K562 (cell line): ENCODE data around the gene ZBTB24. TPM values are rescaled to one million over a fixed set of nuclear protein-coding genes. Genes with fewer than 3 reads are reported as not detected.

Experiments
- ETV5 ChIP-seq: sonication (generic); formaldehyde crosslinking; IDR thresholded peaks from 2 replicates; pipeline ENCODE4 v1.4.0; 2020; ENCODE audit warnings: low read depth, mild to moderate bottlenecking, missing genetic modification reagents
- JUND ChIP-seq, 2 experiments: IDR thresholded peaks; 2 replicates in 1 of 2; 3 replicates in 1 of 2; pipeline ENCODE4 v1.6.1; 2011; ENCODE audit warnings: borderline replicate concordance in 2 of 2, low read depth in 2 of 2, low read length in 2 of 2, improper control_type of control experiment in 1 of 2, missing biosample characterization in 1 of 2, missing genetic modification characterization in 1 of 2, missing genetic modification reagents in 1 of 2
- MAFF ChIP-seq: IDR thresholded peaks from 2 replicates; pipeline ENCODE4 v1.6.1; 2012; ENCODE audit warnings: low read length, improper control_type of control experiment
- NR2C2 ChIP-seq, 2 experiments: fragments of 200-800 bp in 1 of 2; sonication (Bioruptor generic) in 1 of 2; sonication (generic) in 1 of 2; formaldehyde crosslinking in 1 of 2; IDR thresholded peaks; 2 replicates each; pipeline versions ENCODE4 v1.6.1 to v1.8.0; 2016 to 2022; ENCODE audit warnings: mild to moderate bottlenecking in 1 of 2, missing compliant biosample characterization in 1 of 2, missing genetic modification characterization in 1 of 2, missing genetic modification reagents in 1 of 2
- RAD21 ChIP-seq, 2 experiments: fragments of 250-450 bp in 1 of 2; fragments of 450-650 bp in 1 of 2; sonication (Bioruptor Pico) in 1 of 2; formaldehyde crosslinking in 1 of 2; IDR thresholded peaks in 1 of 2; conservative IDR thresholded peaks in 1 of 2; 2 replicates each; pipeline versions ENCODE4 v1.4.0 to v1.8.0; 2020 to 2022; ENCODE audit warnings: mild to moderate bottlenecking in 2 of 2, moderate library complexity in 1 of 2
- ZFP30 ChIP-seq: fragments of 250-450 bp; sonication (Bioruptor Pico); IDR thresholded peaks from 2 replicates; pipeline ENCODE4 v1.8.0; 2022; ENCODE audit warnings: moderate library complexity, mild to moderate bottlenecking, inconsistent platforms, borderline replicate concordance
- ZNF316 ChIP-seq: fragments of 450-650 bp; IDR thresholded peaks from 2 replicates; pipeline ENCODE4 v1.6.1; 2016
- polyA plus RNA-seq, 8 experiments: library from polyadenylated mRNA; depleted of rRNA in 4 of 8; stranded (reverse) in 5 of 8; unstranded in 3 of 8; fragments of >200 nt; fragmentation: Nextera tagmentation in 2 of 8; fragmentation: Illumina TruSeq in 1 of 8; extraction: Ambion mirVana in 2 of 8; extraction: Trizol in 1 of 8; gene quantifications; 2 replicates each; pipeline versions ENCODE4 v1.2.1 to v1.2.3, GENCODE V29; 2011 to 2014; ENCODE audit warnings: inconsistent platforms in 1 of 8, missing spikeins in 1 of 8
- total RNA-seq, 7 experiments: library from RNA; depleted of rRNA in 6 of 7; stranded (reverse); fragments of >200 nt in 6 of 7; fragmentation: Illumina TruSeq in 2 of 7; extraction: Trizol in 2 of 7; gene quantifications; 2 replicates each; pipeline versions ENCODE4 v1.2.1 to v1.2.3, GENCODE V29; 2011 to 2021; ENCODE audit warnings: low replicate concordance in 1 of 7
- TF ChIP-seq, protein P1 (sequence below): fragments of 200-800 bp; sonication (Bioruptor generic); IDR thresholded peaks from 2 replicates; pipeline ENCODE4 v1.6.1; 2016; ENCODE audit warnings: missing genetic modification characterization, missing compliant biosample characterization
- TF ChIP-seq, protein P2 (sequence below): sonication (generic); formaldehyde crosslinking; IDR thresholded peaks from 2 replicates; pipeline ENCODE4 v1.8.0; 2023; ENCODE audit warnings: missing genetic modification reagents, mild to moderate bottlenecking, borderline replicate concordance

ZBTB24 gene
- total and polyA plus RNA-seq, 9 of the 15 experiments (the other 6 are each of a cell fraction or from before 2014, with no cell fraction given), result 2.0 to 16.7 (median 8.3) TPM

DNA sequence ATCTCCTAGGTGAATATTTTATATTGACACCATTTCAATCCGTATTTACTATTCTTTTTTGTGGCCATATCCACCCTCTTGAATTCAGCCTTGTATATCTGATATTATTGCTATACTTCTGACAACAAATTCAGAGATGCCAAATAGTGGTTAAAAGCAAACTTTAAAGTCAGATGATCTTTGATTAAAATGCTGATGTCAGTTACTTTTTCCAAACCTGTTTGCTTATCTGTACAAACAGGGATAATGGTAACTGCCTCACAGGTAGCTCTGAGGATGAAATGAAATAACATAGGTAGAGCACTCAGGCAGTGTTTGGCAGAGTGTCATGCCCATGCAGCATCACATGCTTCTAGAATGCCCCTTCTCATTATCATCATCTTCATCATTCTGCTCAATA, 61.8 kb downstream of the ZBTB24 start (continued):
- TF ChIP-seq NR2C2 (CRISPR knock-in tag; IDR thresholded peaks at IDR 0.05), result no peak
- TF ChIP-seq NR2C2 (tag; IDR thresholded peaks at IDR 0.05), result no peak
- TF ChIP-seq JUND (IDR thresholded peaks at IDR 0.05; ENCODE audit: borderline replicate concordance, low read depth, low read length), result no peak
- no peak for TF ChIP-seq JUND (tag; IDR thresholded peaks at IDR 0.05; ENCODE audit: borderline replicate concordance, low read depth, low read length)
- TF ChIP-seq MAFF, result peak; percentile 33; the same call in 1 of the 2 replicates
- TF ChIP-seq ZNF316, result peak; percentile 61
- TF ChIP-seq ETV5 (CRISPR knock-in tag), result no peak
- TF ChIP-seq, protein P1, sequence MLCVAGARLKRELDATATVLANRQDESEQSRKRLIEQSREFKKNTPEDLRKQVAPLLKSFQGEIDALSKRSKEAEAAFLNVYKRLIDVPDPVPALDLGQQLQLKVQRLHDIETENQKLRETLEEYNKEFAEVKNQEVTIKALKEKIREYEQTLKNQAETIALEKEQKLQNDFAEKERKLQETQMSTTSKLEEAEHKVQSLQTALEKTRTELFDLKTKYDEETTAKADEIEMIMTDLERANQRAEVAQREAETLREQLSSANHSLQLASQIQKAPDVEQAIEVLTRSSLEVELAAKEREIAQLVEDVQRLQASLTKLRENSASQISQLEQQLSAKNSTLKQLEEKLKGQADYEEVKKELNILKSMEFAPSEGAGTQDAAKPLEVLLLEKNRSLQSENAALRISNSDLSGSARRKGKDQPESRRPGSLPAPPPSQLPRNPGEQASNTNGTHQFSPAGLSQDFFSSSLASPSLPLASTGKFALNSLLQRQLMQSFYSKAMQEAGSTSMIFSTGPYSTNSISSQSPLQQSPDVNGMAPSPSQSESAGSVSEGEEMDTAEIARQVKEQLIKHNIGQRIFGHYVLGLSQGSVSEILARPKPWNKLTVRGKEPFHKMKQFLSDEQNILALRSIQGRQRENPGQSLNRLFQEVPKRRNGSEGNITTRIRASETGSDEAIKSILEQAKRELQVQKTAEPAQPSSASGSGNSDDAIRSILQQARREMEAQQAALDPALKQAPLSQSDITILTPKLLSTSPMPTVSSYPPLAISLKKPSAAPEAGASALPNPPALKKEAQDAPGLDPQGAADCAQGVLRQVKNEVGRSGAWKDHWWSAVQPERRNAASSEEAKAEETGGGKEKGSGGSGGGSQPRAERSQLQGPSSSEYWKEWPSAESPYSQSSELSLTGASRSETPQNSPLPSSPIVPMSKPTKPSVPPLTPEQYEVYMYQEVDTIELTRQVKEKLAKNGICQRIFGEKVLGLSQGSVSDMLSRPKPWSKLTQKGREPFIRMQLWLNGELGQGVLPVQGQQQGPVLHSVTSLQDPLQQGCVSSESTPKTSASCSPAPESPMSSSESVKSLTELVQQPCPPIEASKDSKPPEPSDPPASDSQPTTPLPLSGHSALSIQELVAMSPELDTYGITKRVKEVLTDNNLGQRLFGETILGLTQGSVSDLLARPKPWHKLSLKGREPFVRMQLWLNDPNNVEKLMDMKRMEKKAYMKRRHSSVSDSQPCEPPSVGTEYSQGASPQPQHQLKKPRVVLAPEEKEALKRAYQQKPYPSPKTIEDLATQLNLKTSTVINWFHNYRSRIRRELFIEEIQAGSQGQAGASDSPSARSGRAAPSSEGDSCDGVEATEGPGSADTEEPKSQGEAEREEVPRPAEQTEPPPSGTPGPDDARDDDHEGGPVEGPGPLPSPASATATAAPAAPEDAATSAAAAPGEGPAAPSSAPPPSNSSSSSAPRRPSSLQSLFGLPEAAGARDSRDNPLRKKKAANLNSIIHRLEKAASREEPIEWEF (CRISPR knock-in tag), result no peak
- TF ChIP-seq RAD21 (CRISPR knock-in tag; conservative IDR thresholded peaks at IDR 0.05 in 1 of 2, IDR thresholded peaks at IDR 0.05 in 1 of 2), result no peak
- TF ChIP-seq ZFP30 (CRISPR knock-in tag), result no peak
- TF ChIP-seq, protein P2, sequence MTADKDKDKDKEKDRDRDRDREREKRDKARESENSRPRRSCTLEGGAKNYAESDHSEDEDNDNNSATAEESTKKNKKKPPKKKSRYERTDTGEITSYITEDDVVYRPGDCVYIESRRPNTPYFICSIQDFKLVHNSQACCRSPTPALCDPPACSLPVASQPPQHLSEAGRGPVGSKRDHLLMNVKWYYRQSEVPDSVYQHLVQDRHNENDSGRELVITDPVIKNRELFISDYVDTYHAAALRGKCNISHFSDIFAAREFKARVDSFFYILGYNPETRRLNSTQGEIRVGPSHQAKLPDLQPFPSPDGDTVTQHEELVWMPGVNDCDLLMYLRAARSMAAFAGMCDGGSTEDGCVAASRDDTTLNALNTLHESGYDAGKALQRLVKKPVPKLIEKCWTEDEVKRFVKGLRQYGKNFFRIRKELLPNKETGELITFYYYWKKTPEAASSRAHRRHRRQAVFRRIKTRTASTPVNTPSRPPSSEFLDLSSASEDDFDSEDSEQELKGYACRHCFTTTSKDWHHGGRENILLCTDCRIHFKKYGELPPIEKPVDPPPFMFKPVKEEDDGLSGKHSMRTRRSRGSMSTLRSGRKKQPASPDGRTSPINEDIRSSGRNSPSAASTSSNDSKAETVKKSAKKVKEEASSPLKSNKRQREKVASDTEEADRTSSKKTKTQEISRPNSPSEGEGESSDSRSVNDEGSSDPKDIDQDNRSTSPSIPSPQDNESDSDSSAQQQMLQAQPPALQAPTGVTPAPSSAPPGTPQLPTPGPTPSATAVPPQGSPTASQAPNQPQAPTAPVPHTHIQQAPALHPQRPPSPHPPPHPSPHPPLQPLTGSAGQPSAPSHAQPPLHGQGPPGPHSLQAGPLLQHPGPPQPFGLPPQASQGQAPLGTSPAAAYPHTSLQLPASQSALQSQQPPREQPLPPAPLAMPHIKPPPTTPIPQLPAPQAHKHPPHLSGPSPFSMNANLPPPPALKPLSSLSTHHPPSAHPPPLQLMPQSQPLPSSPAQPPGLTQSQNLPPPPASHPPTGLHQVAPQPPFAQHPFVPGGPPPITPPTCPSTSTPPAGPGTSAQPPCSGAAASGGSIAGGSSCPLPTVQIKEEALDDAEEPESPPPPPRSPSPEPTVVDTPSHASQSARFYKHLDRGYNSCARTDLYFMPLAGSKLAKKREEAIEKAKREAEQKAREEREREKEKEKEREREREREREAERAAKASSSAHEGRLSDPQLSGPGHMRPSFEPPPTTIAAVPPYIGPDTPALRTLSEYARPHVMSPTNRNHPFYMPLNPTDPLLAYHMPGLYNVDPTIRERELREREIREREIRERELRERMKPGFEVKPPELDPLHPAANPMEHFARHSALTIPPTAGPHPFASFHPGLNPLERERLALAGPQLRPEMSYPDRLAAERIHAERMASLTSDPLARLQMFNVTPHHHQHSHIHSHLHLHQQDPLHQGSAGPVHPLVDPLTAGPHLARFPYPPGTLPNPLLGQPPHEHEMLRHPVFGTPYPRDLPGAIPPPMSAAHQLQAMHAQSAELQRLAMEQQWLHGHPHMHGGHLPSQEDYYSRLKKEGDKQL, result no peak
